GM12878 (cell line): ENCODE data around the gene SUMF1. TPM values are rescaled to one million over a fixed set of nuclear protein-coding genes. Genes with fewer than 3 reads are reported as not detected.

Experiments used
- ATAC-seq: fragments of 200-7000 bp; cut with Tn5 transposase; 3 replicates; pipeline ENCODE4 v1.9.1; 2020; ENCODE audit warnings: mild to moderate bottlenecking, moderate library complexity
- BruUV-seq: library from RNA; stranded (reverse); fragments of 400-500 nt; replicated peaks from 2 replicates; lab custom pipeline; 2021; lab: Mats Ljungman, UMichigan
- CTCF ChIA-PET: fragments of 300-600 bp; sonication (Branson Sonifier 250); formaldehyde crosslinking; extraction: SDS; loops from one replicate; lab custom pipeline; 2021; ENCODE audit warnings: inconsistent platforms; lab: Yijun Ruan, JAX
- POLR2A ChIA-PET: fragments of 350-600 bp; formaldehyde crosslinking; extraction: SDS; loops from one replicate; lab custom pipeline; 2021; ENCODE audit warnings: inconsistent platforms; lab: Charles Lee
- RAD21 ChIA-PET: fragments of 300-600 bp; sonication (Branson Sonifier 250); formaldehyde crosslinking; loops from one replicate; lab custom pipeline; 2023; ENCODE audit warnings: antibody characterized with exemption; ENCODE audit not compliant: unreplicated experiment; lab: Charles Lee
- SMC1A ChIA-PET: fragments of 300-600 bp; sonication (Branson Sonifier 250); formaldehyde crosslinking; loops from one replicate; lab custom pipeline; 2023; ENCODE audit not compliant: unreplicated experiment, uncharacterized antibody; lab: Charles Lee
- DNase-seq: peaks from one replicate; pipeline ENCODE4 v3.0.0-alpha.2; 2011; ENCODE audit warnings: low read depth, low spot score
- FAIRE-seq: peaks from 3 replicates; lab custom pipeline; 2011; peaks lifted over from hg19 to GRCh38; lab: Jason Lieb, UNC
- H2AFZ ChIP-seq: 2 replicates; pipeline ENCODE4 v1.6.0; 2011; ENCODE audit warnings: low read depth, low read length, control low read depth; ENCODE audit not compliant: control insufficient read depth
- H3K27ac ChIP-seq: 2 replicates; pipeline ENCODE4 v1.5.1; 2011; ENCODE audit warnings: control low read depth; ENCODE audit not compliant: control insufficient read depth, insufficient read depth
- H3K27me3 ChIP-seq, 2 experiments: replicated peaks in 1 of 2; 2 replicates each; pipeline versions ENCODE4 v1.6.0 to v1.6.1; 2011; ENCODE audit warnings: low read length in 1 of 2; ENCODE audit not compliant: control insufficient read depth in 2 of 2, insufficient read depth in 2 of 2
- H3K36me3 ChIP-seq, 2 experiments: 2 replicates each; pipeline ENCODE4 v1.5.1; 2011; ENCODE audit warnings: low read length in 1 of 2; ENCODE audit not compliant: control insufficient read depth in 2 of 2, insufficient read depth in 2 of 2
- H3K4me1 ChIP-seq: 2 replicates; pipeline ENCODE4 v1.6.1; 2011; ENCODE audit warnings: mild to moderate bottlenecking, low read length, moderate library complexity, mixed read lengths; ENCODE audit not compliant: control insufficient read depth, insufficient read depth
- H3K4me2 ChIP-seq: 2 replicates; pipeline ENCODE4 v1.6.0; 2011; ENCODE audit warnings: control low read depth; ENCODE audit not compliant: control insufficient read depth, insufficient read depth
- H3K4me3 ChIP-seq: fragments of 200-600 bp; sonication (generic); 2 replicates; pipeline ENCODE4 v1.5.1; 2016
- H3K79me2 ChIP-seq: 2 replicates; pipeline ENCODE4 v1.6.0; 2011; ENCODE audit warnings: low read length; ENCODE audit not compliant: control insufficient read depth, insufficient read depth
- H3K9ac ChIP-seq: 2 replicates; pipeline ENCODE4 v1.8.0; 2011; ENCODE audit warnings: low read length, control low read depth, mixed read lengths; ENCODE audit not compliant: control insufficient read depth, insufficient read depth
- H3K9me3 ChIP-seq: replicated peaks from 3 replicates; pipeline ENCODE4 v1.5.1; 2011; ENCODE audit warnings: mild to moderate bottlenecking, low read length; ENCODE audit not compliant: control insufficient read depth, insufficient read depth
- H4K20me1 ChIP-seq: 2 replicates; pipeline ENCODE4 v1.6.0; 2011; ENCODE audit not compliant: control insufficient read depth, insufficient read depth
- ASH2L ChIP-seq: fragments of 300-600, 200-600 bp; sonication (generic); IDR thresholded peaks from 2 replicates; pipeline ENCODE4 v1.6.1; 2017; ENCODE audit warnings: low read depth, mild to moderate bottlenecking, borderline replicate concordance
- BACH1 ChIP-seq: fragments of 450-650 bp; IDR thresholded peaks from 2 replicates; pipeline ENCODE4 v1.6.1; 2017; ENCODE audit warnings: mild to moderate bottlenecking, borderline replicate concordance
- CBX3 ChIP-seq: fragments of 200-600 bp; sonication (generic); IDR thresholded peaks from 2 replicates; pipeline ENCODE4 v1.6.1; 2016; ENCODE audit warnings: low read depth, borderline replicate concordance
- CBX5 ChIP-seq: sonication (generic); IDR thresholded peaks from 2 replicates; pipeline ENCODE4 v1.6.1; 2016; ENCODE audit warnings: low read depth, moderate library complexity, mild to moderate bottlenecking, inconsistent platforms
- CHD1 ChIP-seq: IDR thresholded peaks from 2 replicates; pipeline ENCODE4 v1.6.1; 2012; ENCODE audit warnings: low read depth, low read length, improper control_type of control experiment
- DPF2 ChIP-seq: fragments of 450-650 bp; IDR thresholded peaks from 2 replicates; pipeline ENCODE4 v1.6.1; 2017; ENCODE audit warnings: mild to moderate bottlenecking
- EP300 ChIP-seq, 2 experiments: fragments of 150-350 bp in 1 of 2; IDR thresholded peaks; 2 replicates each; pipeline ENCODE4 v1.6.1; 2011 to 2012; ENCODE audit warnings: low read depth in 2 of 2, low read length in 2 of 2, borderline replicate concordance in 1 of 2, improper control_type of control experiment in 1 of 2, inconsistent platforms in 1 of 2; ENCODE audit not compliant: control insufficient read depth in 1 of 2
- LARP7 ChIP-seq: fragments of 450-650 bp; IDR thresholded peaks from 2 replicates; pipeline ENCODE4 v1.6.1; 2017; ENCODE audit warnings: mild to moderate bottlenecking
- MXI1 ChIP-seq: fragments of 150-350 bp; IDR thresholded peaks from 2 replicates; pipeline ENCODE4 v1.6.1; 2011; ENCODE audit warnings: low read depth, mild to moderate bottlenecking, inconsistent platforms, low read length, improper control_type of control experiment
- MYC ChIP-seq: IDR thresholded peaks from 2 replicates; pipeline ENCODE4 v1.6.1; 2011; ENCODE audit warnings: mild to moderate bottlenecking, low read length, moderate library complexity, inconsistent platforms; ENCODE audit not compliant: insufficient read depth, insufficient replicate concordance, insufficient read length, severe bottlenecking
- NBN ChIP-seq: fragments of 450-650 bp; IDR thresholded peaks from 2 replicates; pipeline ENCODE4 v1.6.1; 2016
- NFXL1 ChIP-seq: fragments of 450-650 bp; IDR thresholded peaks from 2 replicates; pipeline ENCODE4 v1.6.1; 2017; ENCODE audit warnings: antibody characterized with exemption, mild to moderate bottlenecking, borderline replicate concordance
- POLR2A ChIP-seq: IDR thresholded peaks from 2 replicates; pipeline ENCODE4 v1.6.1; 2011; ENCODE audit warnings: low read depth, mild to moderate bottlenecking, low read length
- POLR2AphosphoS5 ChIP-seq: IDR thresholded peaks from 2 replicates; pipeline ENCODE4 v1.6.1; 2011; ENCODE audit warnings: mild to moderate bottlenecking, low read length, inconsistent platforms
- ZNF592 ChIP-seq: fragments of 450-650 bp; IDR thresholded peaks from 2 replicates; pipeline ENCODE4 v1.6.1; 2017; ENCODE audit warnings: mild to moderate bottlenecking, moderate library complexity
- ZNF687 ChIP-seq: fragments of 450-650 bp; IDR thresholded peaks from 2 replicates; pipeline ENCODE4 v1.6.1; 2017; ENCODE audit warnings: mild to moderate bottlenecking, moderate library complexity
- ZZZ3 ChIP-seq: IDR thresholded peaks from 2 replicates; pipeline ENCODE4 v1.6.1; 2011; ENCODE audit warnings: low read depth; ENCODE audit not compliant: control insufficient read depth, insufficient read length
- in situ Hi-C: fragments of 300-500 bp; cut with MboI; formaldehyde crosslinking; loops from 9 replicates; pipeline ENCODE4 v1.14.3; 2018; ENCODE audit warnings: mixed read lengths
- intact Hi-C: fragments of 100-400 bp; cut with micrococcal nuclease; formaldehyde crosslinking; loops from one replicate; pipeline ENCODE4 v1.14.2; 2022; ENCODE audit not compliant: unreplicated experiment
- polyA plus RNA-seq, 11 experiments: library from polyadenylated mRNA; depleted of rRNA in 4 of 11; unstranded in 6 of 11; stranded (reverse) in 5 of 11; fragments of >200 nt; fragmentation: Nextera tagmentation in 4 of 11; fragmentation: Illumina TruSeq in 1 of 11; extraction: Ambion mirVana in 4 of 11; extraction: Trizol in 1 of 11; gene quantifications; 1 replicate in 1 of 11; 2 replicates in 10 of 11; pipeline versions ENCODE4 v1.2.1 to v1.2.3, GENCODE V29; 2011 to 2016; ENCODE audit warnings: inconsistent platforms in 2 of 11, missing spikeins in 2 of 11, low read depth in 1 of 11
- total RNA-seq, 4 experiments: library from RNA; depleted of rRNA in 3 of 4; stranded (reverse); fragments of >200 nt in 3 of 4; fragmentation: Illumina TruSeq in 1 of 4; extraction: Trizol in 1 of 4; gene quantifications; 2 replicates each; pipeline versions ENCODE4 v1.2.1 to v1.2.3, GENCODE V29; 2013 to 2021

The SUMF1 gene
- total and polyA plus RNA-seq, 10 of the 15 experiments (the other 5 are each of a cell fraction or from before 2014, with no cell fraction given), result 3.2 to 14.3 (median 8.5) TPM

GRCh38 chr3:4509043-4509442 is 42.0 kb upstream of the SUMF1 start:
- no peak for TF ChIP-seq MYC
- TF ChIP-seq NFXL1, result no peak
- TF ChIP-seq CBX3, result no peak
- no peak for TF ChIP-seq ZNF687
- TF ChIP-seq DPF2, result no peak
- TF ChIP-seq CHD1, result no peak
- no peak for TF ChIP-seq ASH2L
- no peak for TF ChIP-seq ZNF592
- no peak for TF ChIP-seq POLR2AphosphoS5
- TF ChIP-seq NBN, result no peak
- TF ChIP-seq ZZZ3, result no peak
- TF ChIP-seq EP300 (IDR thresholded peaks at IDR 0.05; ENCODE audit: borderline replicate concordance in 1 of 2, control insufficient read depth in 1 of 2, low read depth in 2 of 2, low read length in 2 of 2), result no peak
- no peak for TF ChIP-seq MXI1
- no peak for TF ChIP-seq POLR2A
- TF ChIP-seq LARP7, result no peak
- no peak for TF ChIP-seq BACH1
- TF ChIP-seq CBX5, result no peak
- H3K4me1 ChIP-seq, result peaks cover 41% of the 10 kb centered on the region
- DNase-seq (no peak), FAIRE-seq (no peak), ATAC-seq (no peak)
- RAD21 ChIA-PET, result interaction anchor here (0.6 to 9.8 kb wide), 5 partner anchors 8 to 652 kb away, joined by 3 to 128 read pairs (median 6); partner anchors contain the start of gene ITPR1
- POLR2A ChIA-PET, result interaction anchor here (0.7 to 9.2 kb wide), 6 partner anchors 9 to 247 kb away, joined by 3 to 132 read pairs (median 8); partner anchors contain the start of gene ITPR1
- SMC1A ChIA-PET, result interaction anchor here (0.6 to 12.9 kb wide), 7 partner anchors 9 to 549 kb away, joined by 3 to 180 read pairs (median 5); partner anchors contain the start of gene ITPR1
- CTCF ChIA-PET, result interaction anchor here (0.8 to 5.6 kb wide), 6 partner anchors 8 to 158 kb away, joined by 3 to 52 read pairs (median 3); partner anchors contain the start of gene ITPR1
- H3K27me3 ChIP-seq, result no peaks in the 10 kb centered on the region
- no peak overlapping the region; the same call in 1 of the 2 replicates for H3K4me2 ChIP-seq
- intact Hi-C loops (loop anchor here (5.0 to 10.0 kb wide), 3 partner anchors 82 to 476 kb away; no protein-coding TSS in a partner anchor), in situ Hi-C loops (loop anchor here (10.0 kb wide), 1 partner anchor 686 kb away; no protein-coding TSS in a partner anchor)
- no TSS peak for BruUV-seq
- H3K9me3 ChIP-seq, result no peaks in the 10 kb centered on the region
- peaks cover 4 to 9% of the 10 kb centered on the region in 2 experiments; a peak in 3 of 4 replicates for H3K36me3 ChIP-seq
- H3K4me3 ChIP-seq, result no peak overlapping the region
- no peak overlapping the region for H3K27ac ChIP-seq
- H4K20me1 ChIP-seq, result peaks cover 3% of the 10 kb centered on the region; the same call in 1 of the 2 replicates
- H3K9ac ChIP-seq, result no peak overlapping the region
- H3K79me2 ChIP-seq, result peaks cover 23% of the 10 kb centered on the region
- H2AFZ ChIP-seq, result no peak overlapping the region
